Nephron (organoid): Measurements from ENCODE around the gene KCNMA1.

ENCODE experiments used
- H3K27ac Mint-ChIP-seq, 3 experiments: 2 replicates each; pipeline ENCODE4 v1.8.0; 2020; ENCODE audit warnings: mixed read lengths in 3 of 3, mild to moderate bottlenecking in 2 of 3, moderate library complexity in 1 of 3
- H3K27me3 Mint-ChIP-seq: 2 replicates; pipeline ENCODE4 v1.8.0; 2021; ENCODE audit warnings: low read depth, mild to moderate bottlenecking, moderate library complexity, mixed read lengths
- H3K36me3 Mint-ChIP-seq: 2 replicates; pipeline ENCODE4 v1.8.0; 2020; ENCODE audit warnings: low read depth, mixed read lengths
- H3K4me1 Mint-ChIP-seq: 2 replicates; pipeline ENCODE4 v1.8.0; 2020; ENCODE audit warnings: mixed read lengths
- H3K4me3 Mint-ChIP-seq, 3 experiments: 2 replicates each; pipeline ENCODE4 v1.8.0; 2020; ENCODE audit warnings: mild to moderate bottlenecking in 3 of 3, mixed read lengths in 3 of 3, moderate library complexity in 2 of 3
- H3K9me3 Mint-ChIP-seq: 2 replicates; pipeline ENCODE4 v1.8.0; 2020; ENCODE audit warnings: mixed read lengths
- TF ChIP-seq, protein P1 (sequence below), 3 experiments: fragments of 200-600 bp; sonication (generic); IDR thresholded peaks; one replicate each; pipeline ENCODE4 v1.5.0; 2021; ENCODE audit warnings: antibody characterized with exemption in 3 of 3; ENCODE audit not compliant: unreplicated experiment in 3 of 3

KCNMA1 gene

DNA sequence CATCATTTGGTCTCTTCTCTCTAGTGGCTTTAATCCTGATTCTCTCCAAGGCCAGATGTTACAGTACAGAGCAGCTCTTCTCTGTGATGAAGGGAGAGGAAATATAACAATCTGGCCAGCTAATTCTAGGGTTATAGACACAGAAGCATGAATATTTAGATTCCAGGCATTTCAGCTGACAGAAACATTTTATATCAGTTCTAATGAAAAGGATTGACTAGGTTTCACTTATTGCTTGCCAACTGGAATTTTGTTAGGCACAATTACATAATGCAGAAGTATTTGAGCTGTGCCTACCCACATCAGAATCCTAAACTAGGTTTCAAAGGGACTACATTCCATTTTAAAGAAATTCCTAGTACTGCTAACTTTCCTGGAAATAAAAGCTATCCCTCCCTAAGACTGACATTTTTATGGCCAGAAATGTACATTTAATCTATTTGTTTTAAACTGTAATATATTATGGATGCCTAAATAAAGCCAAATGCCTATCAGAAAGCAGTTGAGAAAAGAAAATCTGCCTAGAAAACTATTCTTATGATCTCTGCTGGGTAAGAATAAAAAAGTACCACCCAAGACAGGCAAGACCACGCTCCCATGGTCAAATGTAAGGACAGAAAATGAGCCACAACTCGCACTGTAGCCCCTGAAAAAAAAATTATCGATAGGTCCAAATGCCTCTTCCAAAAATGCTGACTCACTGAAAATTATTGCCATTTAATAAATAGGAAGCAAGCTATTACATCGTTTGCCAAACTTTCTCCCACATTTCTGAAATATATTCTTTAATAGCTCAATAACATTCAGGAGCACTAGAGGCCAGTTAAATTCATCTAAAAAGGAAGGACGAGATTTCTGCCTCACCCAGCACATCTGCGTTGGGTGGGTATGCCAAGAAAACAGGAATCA lies 498.1 kb downstream of the KCNMA1 start:
- H3K27me3 Mint-ChIP-seq = peaks cover 5% of the 10 kb centered on the region
- peak overlapping the region; percentile 43 to 83 (median 46) for H3K27ac Mint-ChIP-seq
- TF ChIP-seq, protein P1, sequence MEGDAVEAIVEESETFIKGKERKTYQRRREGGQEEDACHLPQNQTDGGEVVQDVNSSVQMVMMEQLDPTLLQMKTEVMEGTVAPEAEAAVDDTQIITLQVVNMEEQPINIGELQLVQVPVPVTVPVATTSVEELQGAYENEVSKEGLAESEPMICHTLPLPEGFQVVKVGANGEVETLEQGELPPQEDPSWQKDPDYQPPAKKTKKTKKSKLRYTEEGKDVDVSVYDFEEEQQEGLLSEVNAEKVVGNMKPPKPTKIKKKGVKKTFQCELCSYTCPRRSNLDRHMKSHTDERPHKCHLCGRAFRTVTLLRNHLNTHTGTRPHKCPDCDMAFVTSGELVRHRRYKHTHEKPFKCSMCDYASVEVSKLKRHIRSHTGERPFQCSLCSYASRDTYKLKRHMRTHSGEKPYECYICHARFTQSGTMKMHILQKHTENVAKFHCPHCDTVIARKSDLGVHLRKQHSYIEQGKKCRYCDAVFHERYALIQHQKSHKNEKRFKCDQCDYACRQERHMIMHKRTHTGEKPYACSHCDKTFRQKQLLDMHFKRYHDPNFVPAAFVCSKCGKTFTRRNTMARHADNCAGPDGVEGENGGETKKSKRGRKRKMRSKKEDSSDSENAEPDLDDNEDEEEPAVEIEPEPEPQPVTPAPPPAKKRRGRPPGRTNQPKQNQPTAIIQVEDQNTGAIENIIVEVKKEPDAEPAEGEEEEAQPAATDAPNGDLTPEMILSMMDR (IDR thresholded peaks at IDR 0.05; ENCODE audit: unreplicated experiment in 3 of 3) = no peak
- no peak overlapping the region for H3K4me3 Mint-ChIP-seq
- H3K4me1 Mint-ChIP-seq = peaks cover 31% of the 10 kb centered on the region
- no peaks in the 10 kb centered on the region for H3K9me3 Mint-ChIP-seq
- H3K36me3 Mint-ChIP-seq = no peaks in the 10 kb centered on the region

DNA sequence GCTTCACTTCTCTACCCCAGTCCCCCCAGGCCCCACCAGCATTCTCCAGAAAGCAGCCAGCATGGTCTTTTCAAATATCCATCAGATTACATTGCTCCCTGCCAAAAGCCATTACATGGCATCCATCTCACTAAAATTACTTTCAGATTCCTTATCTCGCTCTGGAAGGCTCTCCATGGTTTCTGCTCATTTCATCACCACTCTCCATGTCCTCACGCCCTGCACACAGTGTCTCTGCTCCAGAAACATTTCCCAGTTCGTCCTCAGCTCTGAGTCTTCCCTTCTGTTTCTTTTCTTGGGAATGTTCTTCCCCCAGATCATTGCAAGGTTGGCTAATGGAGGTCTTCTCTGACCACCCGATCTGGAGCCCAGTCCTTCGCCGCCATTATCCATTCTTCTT lies 499.1 kb downstream of the KCNMA1 start:
- Mint-ChIP-seq H3K27ac (peak overlapping the region in 2 of 3 experiments; percentile 3 to 83), H3K4me3 (no peak overlapping the region), H3K36me3 (no peaks in the 10 kb centered on the region), H3K27me3 (peaks cover 5% of the 10 kb centered on the region), H3K4me1 (peaks cover 35% of the 10 kb centered on the region), H3K9me3 (no peaks in the 10 kb centered on the region)
- TF ChIP-seq, protein P1 (IDR thresholded peaks at IDR 0.05; ENCODE audit: unreplicated experiment in 3 of 3) = no peak

DNA sequence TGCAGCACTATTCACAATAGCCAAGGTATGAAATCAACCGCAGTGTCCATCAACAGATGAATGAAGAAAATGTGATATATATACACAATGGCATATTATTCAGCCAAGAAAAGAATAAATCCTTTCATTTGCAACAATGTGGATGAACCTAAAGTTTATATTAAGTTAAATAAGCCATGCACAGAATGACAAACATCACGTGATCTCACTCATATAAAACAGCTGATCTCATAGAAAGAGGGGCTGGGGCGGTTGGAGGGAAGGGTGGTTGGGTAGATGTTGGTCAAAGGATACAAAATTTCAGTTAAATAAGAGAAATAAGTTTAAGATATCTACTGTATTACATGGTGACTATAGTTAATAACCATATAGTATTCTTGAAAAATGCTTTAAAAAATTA lies 502.1 kb downstream of the KCNMA1 start:
- Mint-ChIP-seq H3K36me3 (no peaks in the 10 kb centered on the region), H3K27ac (no peak overlapping the region), H3K9me3 (no peaks in the 10 kb centered on the region), H3K27me3 (peaks cover 3% of the 10 kb centered on the region), H3K4me3 (no peak overlapping the region), H3K4me1 (peaks cover 36% of the 10 kb centered on the region)
- TF ChIP-seq, protein P1 (IDR thresholded peaks at IDR 0.05; ENCODE audit: unreplicated experiment in 3 of 3) = no peak

DNA sequence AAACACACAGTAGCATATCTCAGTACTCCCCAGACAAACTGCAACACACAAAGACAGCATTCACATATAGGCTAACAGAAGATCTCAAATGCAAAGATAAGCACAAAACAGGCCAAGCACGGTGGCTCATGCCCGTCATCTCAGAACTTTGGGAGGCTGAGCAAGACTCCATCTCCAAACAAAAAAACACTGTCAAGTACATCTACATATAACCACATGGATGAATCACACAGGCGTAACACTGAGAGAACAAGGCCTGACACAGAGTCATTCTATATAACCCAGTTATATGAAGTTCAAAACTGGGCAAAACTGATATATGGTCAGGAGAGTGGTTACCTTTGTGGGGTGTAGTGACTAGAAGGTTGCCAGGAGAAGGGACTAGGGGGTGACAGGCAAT lies 506.4 kb downstream of the KCNMA1 start:
- H3K9me3 Mint-ChIP-seq = no peaks in the 10 kb centered on the region
- H3K27ac Mint-ChIP-seq = peak overlapping the region in 1 of 3 experiments; percentile 1
- TF ChIP-seq, protein P1 (IDR thresholded peaks at IDR 0.05; ENCODE audit: unreplicated experiment in 3 of 3) = no peak
- no peaks in the 10 kb centered on the region for H3K27me3 Mint-ChIP-seq
- peaks cover 5% of the 10 kb centered on the region for H3K4me1 Mint-ChIP-seq
- H3K36me3 Mint-ChIP-seq = no peaks in the 10 kb centered on the region
- no peak overlapping the region for H3K4me3 Mint-ChIP-seq

DNA sequence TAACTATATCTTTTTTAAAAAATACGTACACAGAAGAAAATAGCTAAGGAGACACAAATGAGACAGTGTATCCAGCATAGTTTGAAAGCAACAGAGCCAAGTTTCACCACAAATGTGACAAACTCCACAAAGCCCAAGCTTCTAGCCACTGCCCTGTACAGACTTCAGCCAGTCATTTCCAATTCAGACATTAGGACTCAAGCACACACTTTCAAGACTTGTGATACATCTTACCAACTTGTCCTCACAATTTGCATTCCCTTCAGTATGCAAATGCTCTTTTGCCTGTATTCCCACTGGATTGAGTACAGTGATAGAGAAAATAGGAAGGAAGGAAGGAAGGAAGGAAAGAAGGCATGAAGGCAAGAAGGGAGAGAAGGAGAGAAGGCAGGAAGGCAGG lies 510.4 kb downstream of the KCNMA1 start:
- TF ChIP-seq, protein P1 (IDR thresholded peaks at IDR 0.05; ENCODE audit: unreplicated experiment in 3 of 3) = no peak
- Mint-ChIP-seq H3K4me3 (no peak overlapping the region), H3K4me1 (peaks cover 19% of the 10 kb centered on the region), H3K27me3 (no peaks in the 10 kb centered on the region), H3K9me3 (no peaks in the 10 kb centered on the region), H3K36me3 (no peaks in the 10 kb centered on the region), H3K27ac (no peak overlapping the region)

DNA sequence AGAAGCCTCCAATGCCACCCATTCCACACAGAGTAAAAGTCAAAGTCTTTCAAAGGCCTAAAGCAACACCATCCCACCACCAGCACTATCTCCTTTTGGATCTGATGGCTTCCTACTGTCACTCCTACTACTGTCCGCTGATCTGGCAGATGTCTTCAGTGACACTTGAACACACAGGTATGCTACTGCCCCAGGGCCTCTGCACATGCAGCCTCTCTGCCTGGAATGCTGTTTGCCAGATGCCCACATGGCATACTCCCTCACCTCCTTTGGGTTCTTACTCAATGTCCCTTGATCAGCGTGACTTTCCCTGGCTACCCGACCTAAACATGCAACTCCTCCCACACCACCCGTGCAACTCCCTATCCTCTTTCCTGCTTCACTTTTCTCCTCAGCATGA lies 512.4 kb downstream of the KCNMA1 start:
- Mint-ChIP-seq H3K27me3 (no peaks in the 10 kb centered on the region), H3K36me3 (no peaks in the 10 kb centered on the region), H3K4me1 (peaks cover 35% of the 10 kb centered on the region), H3K4me3 (no peak overlapping the region), H3K9me3 (no peaks in the 10 kb centered on the region), H3K27ac (peak overlapping the region in 2 of 3 experiments; percentile 12 to 55)
- TF ChIP-seq, protein P1 (IDR thresholded peaks at IDR 0.05; ENCODE audit: unreplicated experiment in 3 of 3) = no peak
